GM12801 (cell line): Measurements from ENCODE around the gene NR1I3.

ENCODE experiments used
- TF ChIP-seq, protein P1 (sequence below): IDR thresholded peaks from one replicate; pipeline ENCODE4 v1.5.1; 2011; ENCODE audit warnings: control low read depth; ENCODE audit not compliant: insufficient read length; ENCODE audit errors: extremely low read depth

Gene NR1I3

DNA sequence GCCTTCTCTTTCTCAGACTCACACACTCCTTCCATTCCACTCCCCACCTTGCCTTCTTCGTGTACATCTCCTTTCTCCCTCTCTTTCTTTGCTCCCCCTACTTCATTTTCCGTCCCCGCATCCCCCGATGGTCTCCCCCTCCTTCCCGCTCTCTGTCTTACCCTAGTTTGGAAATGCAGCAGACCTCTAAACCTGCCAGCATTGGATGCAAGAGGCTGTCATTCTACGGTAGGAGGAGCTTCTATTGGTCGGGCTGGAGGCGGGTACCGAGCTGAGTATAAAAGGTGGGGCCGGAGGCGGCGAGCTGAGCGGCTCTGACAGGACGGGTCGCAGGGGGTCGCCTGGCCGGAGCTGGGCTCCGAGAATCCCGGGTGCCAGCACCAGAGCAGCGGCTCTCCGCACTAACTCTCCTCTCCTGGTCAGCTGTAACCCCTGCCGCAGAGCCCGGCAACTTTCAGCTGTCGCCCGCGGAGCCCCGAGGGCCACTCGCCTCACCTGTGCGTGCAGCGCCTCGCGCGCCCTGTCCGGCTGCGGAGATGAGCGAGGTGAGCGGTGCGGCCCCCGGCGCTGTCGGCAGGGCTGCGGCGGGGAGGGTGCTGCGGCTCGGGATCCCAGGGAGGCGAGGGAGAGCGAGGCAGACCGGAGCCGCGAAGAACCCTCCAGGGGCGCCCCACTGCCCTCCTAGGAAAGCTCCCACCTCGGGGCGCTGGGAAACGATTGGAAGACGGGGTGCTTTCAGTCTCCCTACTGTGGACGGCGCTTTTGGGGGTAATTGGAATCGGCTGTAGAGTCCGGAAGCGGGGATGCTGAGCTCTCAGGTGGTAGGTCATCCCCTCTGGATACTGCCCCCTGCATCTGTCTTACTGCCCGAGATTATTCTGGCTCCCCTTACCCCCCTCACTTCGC lies 20.7 kb upstream of the NR1I3 start, which contains the start of gene PCP4L1:
Gene PCP4L1 (plus strand): TSS at position 307 of the 906 bp plus-strand sequence. CDS start 230 bp downstream, at position 537.
- TF ChIP-seq, protein P1, sequence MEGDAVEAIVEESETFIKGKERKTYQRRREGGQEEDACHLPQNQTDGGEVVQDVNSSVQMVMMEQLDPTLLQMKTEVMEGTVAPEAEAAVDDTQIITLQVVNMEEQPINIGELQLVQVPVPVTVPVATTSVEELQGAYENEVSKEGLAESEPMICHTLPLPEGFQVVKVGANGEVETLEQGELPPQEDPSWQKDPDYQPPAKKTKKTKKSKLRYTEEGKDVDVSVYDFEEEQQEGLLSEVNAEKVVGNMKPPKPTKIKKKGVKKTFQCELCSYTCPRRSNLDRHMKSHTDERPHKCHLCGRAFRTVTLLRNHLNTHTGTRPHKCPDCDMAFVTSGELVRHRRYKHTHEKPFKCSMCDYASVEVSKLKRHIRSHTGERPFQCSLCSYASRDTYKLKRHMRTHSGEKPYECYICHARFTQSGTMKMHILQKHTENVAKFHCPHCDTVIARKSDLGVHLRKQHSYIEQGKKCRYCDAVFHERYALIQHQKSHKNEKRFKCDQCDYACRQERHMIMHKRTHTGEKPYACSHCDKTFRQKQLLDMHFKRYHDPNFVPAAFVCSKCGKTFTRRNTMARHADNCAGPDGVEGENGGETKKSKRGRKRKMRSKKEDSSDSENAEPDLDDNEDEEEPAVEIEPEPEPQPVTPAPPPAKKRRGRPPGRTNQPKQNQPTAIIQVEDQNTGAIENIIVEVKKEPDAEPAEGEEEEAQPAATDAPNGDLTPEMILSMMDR, result no peak

GRCh38 chr1:161251579-161251978 lies 13.6 kb upstream of the NR1I3 start:
- TF ChIP-seq, protein P1, result no peak

- TF ChIP-seq, protein P1, result no peak
Observed at GRCh38 chr1:161250829-161251228, 12.8 kb upstream of the NR1I3 start.

- TF ChIP-seq, protein P1, result no peak
Observed at GRCh38 chr1:161244888-161245287, 6.9 kb upstream of the NR1I3 start.

DNA sequence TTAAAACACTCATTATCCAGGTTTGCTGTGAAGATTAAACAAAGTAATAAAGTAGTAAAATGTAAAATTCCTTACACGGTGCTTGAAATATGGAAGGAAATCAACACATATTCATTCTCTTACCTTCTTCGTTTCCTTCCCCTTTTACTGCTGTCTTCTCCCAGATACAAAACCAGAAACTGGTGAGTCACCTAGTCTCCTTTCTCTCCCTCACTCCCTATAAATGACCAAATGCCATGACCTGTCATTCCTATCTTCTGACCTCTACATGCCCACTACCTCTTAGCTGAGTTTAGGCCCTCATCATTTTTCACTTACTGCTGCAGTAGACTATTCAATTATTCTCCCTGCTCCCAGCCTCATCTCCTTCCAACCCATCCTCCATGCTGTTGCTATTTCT lies 4.3 kb upstream of the NR1I3 start:
- TF ChIP-seq, protein P1, result no peak

DNA sequence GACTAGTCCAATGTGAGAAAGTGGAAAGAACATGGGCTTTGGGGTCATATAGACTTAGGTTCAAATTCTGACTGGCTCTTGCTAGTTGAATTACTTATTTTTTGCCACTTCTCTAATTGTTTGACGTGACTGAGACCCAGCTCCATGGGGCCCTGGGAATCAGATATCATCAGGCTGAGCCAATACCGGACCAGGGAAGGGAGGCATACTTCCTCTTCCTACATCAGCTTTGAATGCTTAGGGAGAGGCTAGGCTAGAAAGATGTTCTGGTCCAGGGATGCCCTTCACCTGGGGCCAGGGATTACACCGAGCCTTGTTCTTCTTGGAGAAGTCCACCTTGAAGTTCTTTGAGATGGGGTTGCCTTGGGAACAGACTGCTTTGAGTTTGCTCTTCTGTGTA lies 3.7 kb upstream of the NR1I3 start:
- TF ChIP-seq, protein P1, result no peak

GRCh38 chr1:161235957-161236775 lies 1.8 kb downstream of the NR1I3 start:
- TF ChIP-seq, protein P1, result no peak
